ENCODE data around the gene GRK5.
A peak's percentile ranks its signal among the peaks of the same experiment; 100 is the strongest.

The GRK5 gene

DNA sequence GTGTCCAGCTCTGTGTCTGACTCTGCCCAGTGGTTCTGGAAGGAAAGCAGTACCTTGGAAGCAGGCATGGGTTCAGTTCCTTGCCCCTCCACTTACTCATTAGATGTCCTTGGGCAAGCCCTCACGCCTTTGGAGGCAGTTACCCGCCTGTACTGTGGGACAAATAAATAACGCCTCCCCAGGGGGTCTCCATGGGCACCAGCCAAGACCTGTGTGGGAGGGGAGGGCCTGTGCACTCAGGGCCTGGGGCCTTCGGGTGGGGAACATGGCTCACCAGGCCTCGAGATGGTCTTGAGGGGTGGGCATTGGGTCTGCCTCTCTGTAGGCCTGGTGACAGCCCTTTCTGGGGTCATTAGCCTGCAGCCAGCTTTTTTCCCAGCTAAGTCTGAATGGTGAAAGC, 142.0 kb downstream of the GRK5 start:
- no peak for DNase-seq
- Histone ChIP-seq H3K4me1 (peaks cover 0 to 53% (median 30%) of the 10 kb centered on the region in 4 donors), H3K4me3 (no peak overlapping the region), H3K9me3 (no peaks in the 10 kb centered on the region), H3K36me3 (peaks cover 0 to 8% (median 0%) of the 10 kb centered on the region in 3 donors), H3K27me3 (no peaks in the 10 kb centered on the region), H3K27ac (peak overlapping the region; percentile 30 to 53)
- TF ChIP-seq CTCF (IDR thresholded peaks at IDR 0.05), result no peak
- intact Hi-C loops (cut with DNase I; ENCODE audit: low total_unique reads), result no loop called here

DNA sequence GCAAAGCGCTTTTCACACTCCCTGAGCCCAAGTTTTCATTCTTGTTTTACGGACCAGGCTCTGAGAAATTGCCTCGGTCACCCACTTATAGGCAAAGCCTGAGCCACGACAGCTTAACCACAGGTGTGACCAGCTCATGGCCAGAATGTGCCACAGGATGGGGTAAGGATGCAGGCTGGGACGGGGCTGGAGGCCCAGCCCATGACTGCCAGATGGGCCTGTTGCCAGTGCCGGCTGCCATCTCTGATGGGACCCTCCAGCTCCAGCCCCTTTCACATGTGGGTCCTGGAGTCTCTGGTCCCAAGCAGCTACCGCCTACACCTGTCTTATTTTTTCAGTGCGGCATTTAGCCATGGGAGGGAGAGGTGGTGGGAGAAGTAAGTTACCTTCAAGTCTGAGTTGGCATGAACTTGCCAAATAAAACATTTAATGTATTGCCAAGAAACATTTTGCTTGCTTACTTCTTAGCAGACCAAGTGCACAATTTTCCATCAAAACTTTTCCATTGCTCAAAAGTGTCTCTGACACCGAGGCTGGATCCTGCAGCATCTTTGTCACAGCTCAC, 142.6 kb downstream of the GRK5 start:
- no peak for DNase-seq
- Histone ChIP-seq H3K4me3 (no peak overlapping the region), H3K4me1 (peaks cover 0 to 53% (median 30%) of the 10 kb centered on the region in 4 donors), H3K27me3 (no peaks in the 10 kb centered on the region), H3K36me3 (peaks cover 0 to 8% (median 0%) of the 10 kb centered on the region in 3 donors), H3K27ac (peak overlapping the region; percentile 35 to 53), H3K9me3 (no peaks in the 10 kb centered on the region)
- no peak for TF ChIP-seq CTCF (IDR thresholded peaks at IDR 0.05)
- intact Hi-C loops (cut with DNase I; ENCODE audit: low total_unique reads), result no loop called here

DNA sequence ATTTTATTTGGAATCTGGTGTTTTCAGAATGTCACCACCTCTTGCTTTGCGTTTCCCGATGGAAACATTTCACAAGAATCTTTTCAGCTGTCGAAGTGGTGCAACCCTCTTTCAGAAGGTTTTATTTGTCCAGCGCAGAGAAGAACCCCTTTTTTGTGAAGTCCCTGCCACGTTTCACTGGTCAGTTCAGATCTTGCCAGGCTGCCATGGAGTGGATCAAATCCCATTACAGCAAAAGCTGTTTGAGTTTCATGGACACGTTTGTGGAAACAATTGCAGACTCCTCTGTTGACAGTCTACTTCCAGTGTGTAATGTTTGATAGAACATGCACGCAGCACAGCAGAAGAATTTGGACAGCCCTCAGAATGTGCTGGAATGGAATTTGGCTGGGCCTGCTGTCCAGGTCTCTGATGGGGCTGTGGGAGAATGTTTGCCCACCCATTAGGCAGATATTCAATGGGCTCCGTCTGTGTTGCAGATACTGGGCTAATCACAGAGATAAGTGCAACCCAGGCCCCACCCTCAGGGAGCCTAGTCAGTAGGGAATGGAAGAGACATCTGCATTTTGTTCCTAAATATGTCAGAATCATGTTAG, 143.2 kb downstream of the GRK5 start:
- Histone ChIP-seq H3K4me3 (no peak overlapping the region), H3K9me3 (no peaks in the 10 kb centered on the region), H3K27ac (peak overlapping the region; percentile 35 to 53), H3K27me3 (no peaks in the 10 kb centered on the region), H3K36me3 (peaks cover 0 to 8% (median 0%) of the 10 kb centered on the region in 3 donors), H3K4me1 (peaks cover 0 to 53% (median 30%) of the 10 kb centered on the region in 4 donors)
- no peak for DNase-seq
- TF ChIP-seq CTCF (IDR thresholded peaks at IDR 0.05), result no peak
- intact Hi-C loops (cut with DNase I; ENCODE audit: low total_unique reads), result no loop called here

- intact Hi-C loops (cut with DNase I; ENCODE audit: low total_unique reads), result no loop called here
- DNase-seq, result no peak
Observed at GRCh38 chr10:119351189-119351588, 143.8 kb downstream of the GRK5 start.

DNA sequence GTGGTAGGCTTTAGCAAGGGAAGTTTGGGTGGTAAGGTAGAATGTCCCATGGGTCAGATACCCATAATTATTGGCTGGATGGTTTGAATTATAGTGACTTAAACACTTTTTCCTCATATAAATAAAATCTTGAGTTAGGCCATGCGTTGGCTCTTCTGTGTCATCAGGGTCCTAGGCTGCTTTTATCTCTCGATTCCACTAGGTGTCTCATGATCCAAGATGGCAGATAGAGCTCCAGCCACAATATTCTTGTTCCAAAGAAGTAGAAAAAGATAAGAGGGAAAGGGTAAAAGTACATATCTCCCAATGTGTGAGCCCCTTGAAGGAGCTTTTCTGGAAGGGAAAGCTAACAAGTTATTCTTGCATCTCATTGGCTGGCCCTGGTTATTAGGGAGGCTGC, 144.7 kb downstream of the GRK5 start:
- no peak for TF ChIP-seq CTCF (IDR thresholded peaks at IDR 0.05)
- no peak for DNase-seq
- intact Hi-C loops (cut with DNase I; ENCODE audit: low total_unique reads), result no loop called here
- Histone ChIP-seq H3K4me1 (peaks cover 0 to 44% (median 28%) of the 10 kb centered on the region in 4 donors), H3K27me3 (no peaks in the 10 kb centered on the region), H3K9me3 (no peaks in the 10 kb centered on the region), H3K27ac (no peak overlapping the region), H3K4me3 (no peak overlapping the region), H3K36me3 (peaks cover 0 to 6% (median 0%) of the 10 kb centered on the region in 3 donors)

More at GRCh38 chr10:119351189-119351588, 143.8 kb downstream of the GRK5 start:
- H3K27me3 ChIP-seq, result no peaks in the 10 kb centered on the region
- H3K36me3 ChIP-seq, result peaks cover 0 to 8% (median 0%) of the 10 kb centered on the region in 3 donors
- no peak overlapping the region for H3K4me3 ChIP-seq
- no peaks in the 10 kb centered on the region for H3K9me3 ChIP-seq
- H3K27ac ChIP-seq, result peak overlapping the region; percentile 35 to 53
- H3K4me1 ChIP-seq, result peaks cover 0 to 48% (median 30%) of the 10 kb centered on the region in 4 donors
- no peak for TF ChIP-seq CTCF (IDR thresholded peaks at IDR 0.05)

Measured in tibial artery (tissue), 4 donors.